OCI-M2 (cell line): ENCODE measurements around the gene PRKCE.

Experiments used
- DNase-seq: peaks from one replicate; lab custom pipeline; 2025; ENCODE audit not compliant: unreplicated experiment; lab: John Stamatoyannopoulos, UW

PRKCE gene

DNA sequence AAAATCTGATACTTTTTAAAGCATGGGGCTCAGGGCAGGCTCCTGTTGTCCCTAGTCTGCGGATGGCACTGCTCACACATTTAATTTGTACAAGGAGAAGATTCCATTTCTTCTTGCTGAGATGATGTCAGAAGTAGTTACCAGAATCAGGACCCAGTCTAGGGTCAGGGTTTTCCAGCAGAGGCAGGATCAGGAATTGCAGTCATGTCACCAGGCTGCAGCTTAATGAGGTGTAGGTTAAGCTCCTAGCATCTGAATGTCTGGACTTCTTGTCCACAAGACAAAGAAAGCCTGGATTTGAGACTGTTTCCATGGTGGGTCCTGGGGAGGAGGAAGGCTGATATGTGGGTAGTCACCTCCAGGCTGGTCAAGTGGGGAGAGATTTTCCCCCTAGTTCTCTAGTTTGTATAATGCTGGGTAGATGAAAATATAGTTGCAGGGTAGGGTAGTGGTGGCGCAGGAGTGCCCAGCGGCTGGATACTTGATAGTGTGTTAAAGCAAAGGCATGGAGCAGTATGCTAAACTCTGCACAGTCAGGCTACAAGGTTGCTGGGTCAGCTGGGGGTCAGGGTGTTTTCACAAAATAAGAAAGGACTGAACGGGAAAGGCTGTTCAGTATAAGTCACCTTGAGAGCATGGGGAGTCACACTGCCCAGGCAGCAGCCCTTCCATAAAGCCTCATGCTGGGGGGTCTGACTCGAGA lies 148.4 kb downstream of the PRKCE start:
- no peak for DNase-seq

DNA sequence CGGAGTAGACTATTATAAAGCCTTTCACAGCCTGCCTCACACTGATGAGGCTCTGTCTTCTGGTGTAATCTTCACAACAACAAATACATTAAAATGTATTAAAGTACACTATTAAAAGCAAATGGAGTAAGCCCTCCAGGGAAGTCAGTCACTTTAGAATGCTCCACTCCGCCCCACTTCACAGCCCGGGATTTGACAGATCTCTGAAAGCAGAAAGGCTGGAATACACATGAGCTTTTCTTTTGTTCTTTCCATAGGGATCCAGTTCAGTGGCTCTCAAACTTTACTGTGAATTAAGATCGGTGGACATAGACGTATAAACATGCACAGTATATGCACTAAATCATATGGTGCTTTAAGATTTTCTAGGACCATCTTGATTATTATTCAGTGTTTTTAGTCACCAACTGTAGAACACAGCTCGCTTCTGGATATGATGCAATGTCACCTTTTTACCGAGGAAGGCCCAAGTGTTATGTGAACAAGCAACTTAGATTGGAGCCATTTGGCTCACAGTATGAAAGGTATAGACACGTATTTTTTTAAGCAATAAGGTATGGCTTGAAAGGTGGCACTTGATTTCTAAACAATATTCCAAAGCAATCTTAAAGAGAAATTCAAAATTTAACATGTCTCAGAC lies 151.1 kb downstream of the PRKCE start:
- DNase-seq: no peak

DNA sequence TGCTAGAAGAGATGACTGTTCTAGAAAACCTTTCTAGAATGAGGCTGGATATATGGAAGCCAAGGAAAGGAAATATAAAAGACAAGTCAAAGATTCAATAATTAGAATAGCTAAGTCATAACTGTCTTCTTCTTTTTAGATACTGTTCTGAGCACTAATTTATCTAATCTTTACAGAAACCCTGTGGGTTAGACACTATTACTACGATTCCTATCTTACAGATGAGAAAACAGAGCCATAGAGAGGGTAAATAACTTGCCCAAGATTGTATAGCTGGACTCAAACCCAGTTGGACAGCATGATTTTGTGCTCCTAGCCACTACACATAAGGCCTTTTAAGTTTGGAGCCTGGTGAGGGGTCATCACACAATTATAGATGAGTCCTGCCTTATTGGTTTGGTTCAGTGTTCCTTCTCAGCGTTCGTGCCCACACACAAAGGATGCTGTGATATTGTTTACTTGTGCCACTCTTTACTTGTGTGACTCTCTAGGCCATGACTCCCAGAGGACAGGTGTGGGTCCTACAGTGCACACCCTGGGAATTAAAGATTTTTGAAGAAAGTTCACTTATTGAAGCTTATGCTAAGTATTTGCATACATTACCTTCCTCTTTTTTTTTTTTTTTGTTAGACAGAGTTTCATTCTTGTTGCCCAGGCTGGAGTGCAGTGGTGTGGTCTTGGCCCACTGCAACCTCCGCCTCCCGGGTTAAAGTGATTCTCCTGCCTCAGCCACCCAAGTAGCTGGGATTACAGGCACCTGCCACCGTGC lies 153.7 kb downstream of the PRKCE start:
- DNase-seq: no peak

DNA sequence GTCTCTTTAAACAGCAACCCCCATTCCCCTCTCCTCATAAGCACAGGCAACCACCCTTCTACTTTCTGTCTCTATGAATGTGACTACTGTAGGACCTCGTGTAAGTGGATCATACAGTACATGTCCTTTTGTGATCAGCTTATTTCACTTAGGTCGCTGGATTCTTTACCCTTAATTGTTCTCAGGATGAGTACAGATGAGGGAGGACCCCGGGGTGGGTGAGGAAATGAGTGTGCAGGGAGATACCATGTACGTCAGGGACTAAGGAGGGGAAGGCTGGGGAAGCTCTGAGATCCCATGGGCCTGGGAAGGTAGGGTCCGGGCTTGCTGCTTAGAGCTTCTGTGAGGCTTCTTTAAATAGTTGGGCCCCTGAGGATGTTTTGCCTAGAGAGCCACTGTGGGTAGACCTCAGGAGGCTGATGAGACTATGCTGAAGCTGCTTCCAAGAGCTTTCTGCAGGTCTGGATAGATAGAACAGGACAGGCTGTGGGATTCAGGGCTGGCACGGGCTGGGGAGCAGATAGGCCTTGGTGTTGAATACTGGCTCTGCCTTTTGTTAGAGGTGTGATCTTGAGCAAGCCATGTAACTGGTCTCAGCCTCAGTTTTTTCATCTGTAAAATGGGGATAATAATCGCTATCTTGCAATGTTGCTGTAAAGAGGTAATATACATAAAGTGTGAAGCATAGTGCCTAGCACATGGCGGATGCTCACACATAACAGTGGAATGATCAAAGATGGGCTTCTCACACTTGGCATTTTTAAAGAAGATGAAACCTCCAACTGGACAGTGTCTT lies 155.3 kb downstream of the PRKCE start:
- no peak for DNase-seq

DNA sequence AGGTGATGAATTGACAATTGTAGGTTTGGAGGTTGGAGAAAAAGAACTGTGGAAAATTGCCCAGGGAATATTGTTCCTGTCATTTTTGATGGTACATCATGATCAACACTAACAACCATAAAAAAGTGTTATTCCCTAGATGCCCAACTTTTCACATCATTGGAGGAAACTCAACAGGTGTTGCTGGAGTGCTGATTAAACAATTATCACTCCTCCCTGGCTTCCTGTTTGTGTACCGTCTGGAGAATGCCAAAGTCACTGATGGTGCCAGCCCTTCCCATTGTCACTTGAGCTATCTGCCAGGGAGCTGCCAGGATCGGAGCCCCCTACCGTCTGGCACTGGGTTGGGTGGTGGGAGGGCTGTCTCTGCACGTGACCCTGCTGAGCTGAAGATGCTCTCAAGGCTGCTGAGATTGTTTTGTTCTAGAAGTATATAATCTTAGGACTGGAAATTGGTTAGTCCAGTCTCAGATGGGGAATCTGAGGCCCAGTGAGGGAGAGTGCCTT lies 156.9 kb downstream of the PRKCE start:
- no peak for DNase-seq

DNA sequence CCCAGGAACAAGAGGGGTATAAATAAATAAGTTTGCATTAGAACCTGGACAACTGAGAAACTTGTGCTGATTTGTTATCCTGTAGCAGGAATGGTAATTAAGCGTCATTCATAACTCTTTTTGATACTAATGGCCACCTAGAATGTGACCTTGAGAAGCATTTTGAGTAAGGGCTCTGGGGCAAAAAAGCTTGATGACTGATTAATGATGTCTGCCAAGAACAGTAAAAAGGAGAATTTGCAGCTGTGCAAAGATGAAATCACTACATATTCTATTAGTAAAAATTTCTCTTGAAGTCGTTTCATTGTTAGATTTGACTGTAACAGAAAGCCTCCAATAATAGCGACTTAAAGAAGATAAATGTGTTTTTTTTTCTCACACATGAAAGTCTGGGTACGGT lies 157.7 kb downstream of the PRKCE start:
- no peak for DNase-seq

DNA sequence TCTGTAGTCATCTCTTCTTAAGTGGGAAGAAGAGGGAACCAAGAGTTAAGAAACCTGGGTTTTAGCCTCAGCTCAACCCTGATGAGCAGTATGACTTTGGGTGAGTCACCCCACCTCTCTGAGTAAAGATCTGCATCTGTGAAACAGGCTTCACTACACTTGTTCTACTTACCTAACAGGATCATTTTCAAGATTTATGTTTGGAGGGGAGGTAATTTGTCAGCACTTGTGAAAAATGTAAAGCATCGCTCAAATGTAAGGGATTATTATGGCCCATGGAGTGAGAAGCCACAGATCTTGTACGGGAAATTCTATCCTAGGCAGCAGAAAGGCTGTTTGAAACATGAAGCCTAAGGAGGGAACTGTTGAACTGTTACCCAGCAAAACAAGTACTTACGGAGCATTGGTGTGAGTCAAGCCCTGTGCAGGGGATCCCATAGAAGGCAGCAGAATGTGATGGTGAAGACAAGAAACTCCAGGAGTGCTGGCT lies 160.6 kb downstream of the PRKCE start:
- DNase-seq: no peak

DNA sequence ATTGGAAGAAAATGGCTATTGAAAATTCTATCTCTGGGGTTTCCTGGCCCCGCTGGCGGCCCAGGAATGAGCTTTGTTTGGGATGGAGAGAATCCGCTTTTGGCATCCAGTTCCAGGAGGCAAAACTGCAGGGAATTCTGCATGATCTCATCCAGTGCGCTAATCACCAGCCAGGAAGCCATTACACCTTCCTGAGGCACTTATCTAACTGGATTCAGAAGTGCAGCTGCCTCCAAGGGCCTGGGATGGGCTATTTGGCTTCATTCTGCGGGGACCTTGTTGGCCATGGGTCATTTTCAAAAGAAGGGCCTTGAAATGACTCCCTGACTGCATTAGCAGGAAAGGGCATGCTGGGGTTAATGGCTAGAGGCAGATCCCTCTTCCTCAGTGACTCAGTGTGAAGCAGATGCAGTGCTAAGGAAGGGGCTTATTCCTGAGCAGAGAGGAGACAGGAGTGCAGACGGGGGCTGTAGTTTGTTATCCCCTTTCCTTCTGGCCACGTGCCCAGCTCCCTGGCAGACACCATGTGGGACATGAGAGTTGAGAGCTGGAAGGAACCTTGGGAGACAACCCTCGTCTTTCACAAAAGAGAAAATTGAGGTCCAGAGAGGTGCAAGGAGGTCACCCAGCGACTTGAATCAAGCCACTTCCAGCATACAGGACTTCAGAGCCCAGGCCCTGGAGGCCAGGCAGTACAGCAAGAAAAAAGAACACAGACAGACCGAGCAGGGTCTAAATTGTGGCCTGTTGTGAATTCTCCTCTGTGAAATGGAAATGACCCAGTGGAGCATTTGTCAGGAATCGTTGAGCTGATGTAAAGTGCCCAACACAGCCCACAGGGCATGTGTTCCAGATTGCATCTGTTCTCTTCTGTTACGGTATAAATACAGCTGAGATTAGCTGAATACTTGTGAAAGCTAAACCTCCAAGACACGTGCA lies 161.8 kb downstream of the PRKCE start:
- DNase-seq: no peak

DNA sequence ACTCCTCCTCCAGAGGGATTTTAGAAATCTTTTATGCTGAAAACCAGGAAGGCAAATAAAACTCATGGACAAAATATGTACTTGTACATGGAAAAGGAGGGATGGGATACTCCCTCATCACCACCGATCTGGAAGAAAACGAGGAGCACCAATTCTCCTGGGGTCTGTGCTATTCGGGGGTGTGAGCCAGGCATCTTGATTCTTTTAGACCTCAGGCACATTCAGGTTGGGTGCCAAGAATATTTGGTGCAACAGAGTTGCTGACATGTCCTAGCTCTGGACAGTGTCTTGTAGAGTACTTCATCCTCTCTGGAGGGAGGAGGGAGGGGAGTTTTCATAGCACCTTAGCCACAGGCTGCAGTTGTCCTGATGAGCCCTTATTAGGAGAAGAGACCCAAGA lies 163.0 kb downstream of the PRKCE start:
- no peak for DNase-seq

DNA sequence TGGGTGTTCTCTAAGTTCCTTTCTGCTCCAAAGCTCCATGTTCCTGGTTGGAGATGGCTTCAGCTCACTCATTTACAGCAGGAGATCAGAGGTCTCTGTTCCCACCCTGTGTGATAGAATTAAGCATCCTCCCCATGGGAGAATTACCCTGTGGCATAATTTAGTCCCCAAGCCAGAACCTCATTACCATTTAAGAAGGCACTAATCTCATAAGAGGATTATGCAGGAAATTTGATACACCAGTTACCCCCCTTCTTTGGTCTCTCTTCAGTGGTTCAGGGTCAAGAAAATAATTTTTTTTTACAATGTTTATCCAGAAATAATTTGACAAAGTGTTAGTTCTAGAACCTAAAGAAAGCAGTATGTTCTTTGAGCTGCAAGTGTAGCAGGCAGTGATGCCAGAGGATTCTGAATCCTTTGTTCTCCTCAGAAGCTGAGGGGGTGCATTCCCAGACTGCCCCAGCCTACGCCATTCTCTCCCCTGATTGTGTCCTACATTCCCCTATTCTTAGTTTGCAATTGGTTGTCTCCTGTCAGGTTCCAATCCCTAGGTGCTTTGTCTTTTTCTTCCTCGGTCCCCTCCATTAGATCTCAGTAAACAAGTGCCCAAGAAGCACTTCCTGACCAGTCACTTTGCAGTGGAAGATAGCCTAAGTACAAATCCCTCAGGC lies 163.6 kb downstream of the PRKCE start:
- no peak for DNase-seq

DNA sequence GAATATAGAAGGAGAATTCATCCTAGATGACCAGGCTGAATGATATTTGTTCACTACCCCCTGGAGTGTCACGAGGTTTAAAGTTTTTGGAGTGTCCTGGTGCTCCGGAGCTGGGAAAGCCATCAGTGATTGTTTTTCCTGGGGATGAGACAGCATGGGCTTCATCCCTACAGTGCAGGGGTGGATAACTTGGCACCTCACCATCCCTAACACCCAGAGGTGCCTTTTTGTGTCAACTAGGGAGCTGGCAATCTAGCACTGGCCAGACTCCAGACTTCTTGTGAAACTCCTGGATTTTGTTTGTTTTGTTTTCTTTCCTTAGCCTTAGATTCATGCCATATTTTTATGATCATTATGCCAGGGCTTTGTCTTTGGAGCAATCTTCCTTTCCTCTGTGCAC lies 164.8 kb downstream of the PRKCE start:
- DNase-seq: no peak

DNA sequence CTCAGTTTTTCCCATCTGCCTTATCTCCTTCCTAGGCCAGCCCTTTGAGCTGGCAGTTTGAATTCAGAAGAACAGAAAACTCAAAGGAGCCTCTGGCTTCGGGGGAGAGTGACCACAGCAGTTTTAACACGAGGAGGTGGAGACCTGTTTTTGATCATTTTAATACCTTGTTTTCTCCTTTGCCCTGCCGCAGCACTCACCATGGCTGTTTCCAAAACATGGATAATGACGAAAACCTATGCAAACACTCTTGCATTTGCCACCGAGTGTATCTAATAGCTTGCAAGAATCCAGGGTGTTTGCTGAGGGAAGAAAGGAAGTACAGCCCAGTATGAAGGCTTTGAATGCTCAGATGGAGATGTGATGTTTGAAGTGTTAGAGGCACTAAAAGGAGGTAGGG lies 167.1 kb downstream of the PRKCE start:
- no peak for DNase-seq

DNA sequence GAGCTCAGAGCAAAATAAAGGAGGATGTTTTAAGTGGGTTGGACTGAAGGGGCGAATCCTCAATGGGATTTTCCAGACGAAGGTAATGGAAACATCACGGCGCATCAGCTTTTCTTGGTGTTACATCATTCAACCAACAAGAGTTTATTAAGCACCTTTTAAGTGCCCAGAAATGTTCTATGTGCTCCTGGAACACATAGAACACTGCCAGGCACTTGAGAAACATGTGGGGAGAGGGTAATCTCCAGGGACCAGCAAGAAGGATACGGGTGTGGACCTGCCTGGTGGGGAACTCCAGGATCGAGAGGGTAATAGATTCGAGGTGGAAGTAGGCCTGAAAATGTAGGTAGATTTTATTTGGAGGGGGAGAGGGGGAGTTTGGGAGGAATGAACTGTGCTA lies 168.6 kb downstream of the PRKCE start:
- DNase-seq: no peak

DNA sequence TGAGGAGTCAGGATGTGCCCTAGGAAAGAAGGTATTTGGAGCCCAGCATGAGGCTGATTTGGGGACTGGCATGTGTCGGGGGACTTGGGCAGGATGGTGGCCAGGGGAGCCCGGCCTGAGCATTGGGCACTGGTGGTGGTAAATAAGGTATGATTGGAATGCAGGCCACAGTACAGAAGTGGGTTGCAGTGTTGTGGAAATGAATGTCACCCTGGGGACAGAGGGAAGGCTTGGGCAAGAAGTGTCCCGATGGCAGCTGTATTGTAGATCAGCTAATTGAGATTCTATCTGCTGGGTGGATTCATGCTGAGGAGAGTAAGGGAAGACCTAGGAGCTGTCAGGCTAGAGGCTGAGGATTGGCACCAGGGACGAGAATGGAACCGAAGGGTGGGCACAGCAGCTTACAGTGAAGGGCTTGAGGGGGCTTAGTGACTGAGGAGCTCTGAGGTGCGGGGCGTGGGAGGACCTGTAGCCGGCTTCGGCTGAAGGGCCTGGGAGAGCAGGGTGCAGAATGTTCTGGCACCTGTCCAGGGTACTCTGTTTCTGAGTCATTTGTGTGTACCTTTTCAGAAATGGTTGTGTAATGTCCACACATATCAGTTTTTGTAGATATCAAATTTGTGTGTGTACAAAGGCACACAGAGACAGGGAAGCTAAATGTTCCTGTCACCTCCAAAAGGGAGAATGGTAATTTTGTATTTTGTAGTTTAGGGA lies 170.2 kb downstream of the PRKCE start:
- no peak for DNase-seq

DNA sequence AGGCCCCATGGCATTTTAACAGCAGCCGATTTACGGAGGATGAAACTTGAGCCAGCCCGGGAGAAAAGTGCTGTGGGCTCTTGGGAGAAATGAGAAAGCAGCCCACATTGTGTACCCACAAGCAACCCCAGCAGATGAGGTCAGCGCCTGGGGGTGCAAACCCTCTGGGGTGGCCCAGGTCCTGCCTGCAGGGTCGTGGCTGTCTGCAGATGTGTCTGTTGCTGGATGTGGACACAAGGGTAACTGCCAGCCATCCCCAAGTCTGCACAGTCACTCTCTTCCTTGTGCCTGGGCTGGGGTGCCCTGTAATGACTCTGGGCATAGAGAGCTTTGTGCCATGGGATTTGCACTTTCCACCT lies 170.8 kb downstream of the PRKCE start:
- no peak for DNase-seq

DNA sequence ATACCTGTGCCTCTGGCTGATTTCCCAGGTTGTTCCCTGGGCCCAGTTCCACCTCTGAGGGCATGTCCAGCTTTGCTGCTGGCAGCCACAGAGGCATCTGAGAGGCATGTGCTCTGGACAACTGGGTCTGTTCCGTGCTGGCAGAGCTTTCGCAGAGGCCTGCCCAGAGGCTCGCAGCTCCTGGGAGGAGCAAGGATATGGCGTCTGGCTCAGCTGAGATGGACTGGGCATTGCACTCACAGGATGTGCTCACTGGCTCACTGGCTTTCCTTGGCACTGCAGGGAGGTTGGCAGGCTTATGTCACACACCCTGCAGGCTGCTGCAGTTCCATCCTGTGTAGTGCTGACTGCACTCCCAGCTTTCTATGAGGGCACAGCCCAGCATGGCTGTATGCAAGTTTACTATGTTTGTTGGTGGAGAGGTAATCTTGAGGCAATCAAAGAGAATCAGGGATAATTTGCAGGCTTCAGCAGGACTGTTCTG lies 172.3 kb downstream of the PRKCE start:
- DNase-seq: no peak

DNA sequence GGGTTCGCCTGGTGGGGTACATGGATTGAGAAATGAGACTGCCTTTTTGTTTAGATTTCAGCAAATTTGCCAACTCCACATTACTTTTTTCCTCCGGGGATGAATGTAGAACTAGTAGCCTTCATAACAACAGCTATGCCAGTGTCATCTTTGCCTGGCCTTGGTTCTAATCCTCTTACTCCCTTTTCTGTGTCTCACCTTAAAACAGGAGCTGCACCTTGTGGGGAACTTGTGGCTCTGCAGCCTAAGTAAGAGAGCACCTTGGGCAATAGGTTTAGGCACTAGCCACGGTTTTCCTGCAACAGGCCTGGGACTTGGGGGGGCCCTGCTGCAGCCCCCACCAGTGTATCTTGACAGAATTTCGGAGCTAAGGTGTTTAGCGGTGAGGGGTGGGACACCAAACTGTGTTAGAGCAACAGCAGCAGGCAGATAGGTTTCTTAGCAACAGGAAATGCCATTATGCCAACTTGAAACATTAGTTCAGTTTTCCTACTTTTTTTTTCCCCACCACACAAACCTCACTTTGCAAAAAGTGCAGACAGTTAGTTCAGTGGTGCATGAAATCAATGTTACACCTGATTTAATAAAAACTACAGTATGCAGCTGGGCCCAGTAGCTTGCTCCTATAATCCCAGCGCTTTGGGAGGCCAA lies 173.7 kb downstream of the PRKCE start:
- DNase-seq: no peak

DNA sequence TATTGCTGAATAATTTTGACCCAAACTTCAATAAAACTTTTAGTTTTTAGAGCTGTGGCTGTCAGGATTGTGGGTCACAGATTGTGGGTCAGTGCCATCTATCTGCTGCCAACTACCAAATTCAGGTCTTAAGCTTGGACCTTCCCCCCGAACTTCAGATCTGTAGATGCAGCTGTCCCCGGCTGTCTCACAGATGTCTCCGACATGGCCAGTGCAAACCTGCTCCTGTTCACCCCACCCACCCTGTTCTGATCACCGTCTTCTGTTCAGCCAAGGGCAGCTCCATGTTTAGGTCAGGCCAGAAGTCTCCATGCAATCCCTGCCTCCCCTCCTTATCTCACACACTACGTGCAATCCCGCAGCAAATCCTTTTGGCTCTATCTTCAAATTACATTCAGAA lies 175.0 kb downstream of the PRKCE start:
- DNase-seq: no peak
